ENCODE data around the gene PTH2. TPM values are rescaled to one million over a fixed set of nuclear protein-coding genes. Genes with fewer than 3 reads are reported as not detected.

PTH2 gene
- polyA plus RNA-seq, 1 donor (not counting 4 experiments of a cell fraction or from before 2014, with no cell fraction given) = not detected

DNA sequence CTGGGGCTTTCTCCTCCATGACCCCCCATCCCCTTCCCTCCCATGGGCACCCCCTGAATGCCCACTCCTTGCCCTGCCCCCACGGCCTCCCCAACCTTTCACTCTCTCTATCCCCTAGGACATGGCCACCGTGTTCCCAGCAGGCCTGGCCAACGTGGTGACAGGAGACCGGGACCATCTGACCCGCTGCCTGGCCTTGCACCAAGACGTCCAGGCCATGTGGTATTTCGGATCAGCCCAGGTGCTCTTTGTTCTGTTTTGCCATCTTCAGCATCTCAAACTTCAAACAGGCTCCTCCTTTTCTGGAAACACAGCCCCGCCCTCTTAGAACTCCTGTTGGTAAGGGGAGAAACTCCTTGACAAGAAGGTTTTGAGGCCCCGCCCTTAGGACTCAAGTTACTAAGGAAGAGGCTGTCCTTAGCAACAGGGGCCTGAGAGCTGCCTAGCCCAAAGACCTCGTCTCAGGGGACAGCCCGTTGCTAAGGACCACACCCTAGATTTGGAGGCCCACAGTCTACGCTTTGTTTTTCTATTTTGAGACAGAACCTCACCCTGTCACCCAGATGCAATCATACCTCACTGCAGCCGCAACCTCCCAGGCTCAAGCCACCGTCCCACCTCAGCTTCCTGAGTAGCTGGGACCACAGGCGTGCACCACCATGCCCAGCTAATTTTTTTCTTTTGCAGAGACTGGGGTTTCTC, 45.7 kb upstream of the PTH2 start:
- Histone ChIP-seq H3K4me3 (ENCODE audit: control insufficient read depth in 2 of 3, extremely low read depth in 1 of 3, insufficient read depth in 2 of 3, low read depth in 1 of 3, low read length in 3 of 3) (peak overlapping the region in 1 of 3 experiments; percentile 25), H3K9ac (ENCODE audit: control insufficient read depth, extremely low read depth, insufficient read depth, low read length) (peak overlapping the region; percentile 47), H3K79me2 (ENCODE audit: control insufficient read depth, insufficient read depth, low read length) (no peaks in the 10 kb centered on the region), H3K27ac (ENCODE audit: control insufficient read depth, insufficient read depth, low read length) (peak overlapping the region; percentile 69), H3K4me2 (ENCODE audit: control insufficient read depth, extremely low read depth, insufficient read depth, low read depth, low read length) (peak overlapping the region; percentile 73), H4K20me1 (ENCODE audit: control insufficient read depth, extremely low read depth, insufficient read depth, low read length) (no peaks in the 10 kb centered on the region), H3K9me1 (ENCODE audit: control insufficient read depth, extremely low read depth, insufficient read depth, low read length) (no peaks in the 10 kb centered on the region), H3K4me1 (ENCODE audit: control insufficient read depth, extremely low read depth, insufficient read depth, low read length) (peaks cover 18% of the 10 kb centered on the region), H2AFZ (ENCODE audit: control insufficient read depth, low read length) (no peak overlapping the region), H3K27me3 (ENCODE audit: control insufficient read depth, extremely low read depth, insufficient read depth, low read length) (no peaks in the 10 kb centered on the region), H3K9me3 (ENCODE audit: control insufficient read depth, low read depth, low read length) (no peaks in the 10 kb centered on the region), H3K36me3 (ENCODE audit: control insufficient read depth in 2 of 2, extremely low read depth in 1 of 2, insufficient read depth in 2 of 2, low read length in 2 of 2) (peaks cover 0 to 2% of the 10 kb centered on the region in 2 experiments)
- FAIRE-seq (peak; percentile 68), DNase-seq (ENCODE audit: low read depth, low spot score) (peak; percentile 73)
- TF ChIP-seq EZH2 (IDR thresholded peaks at IDR 0.05; ENCODE audit: low read length) = no peak
- TF ChIP-seq, protein P1, sequence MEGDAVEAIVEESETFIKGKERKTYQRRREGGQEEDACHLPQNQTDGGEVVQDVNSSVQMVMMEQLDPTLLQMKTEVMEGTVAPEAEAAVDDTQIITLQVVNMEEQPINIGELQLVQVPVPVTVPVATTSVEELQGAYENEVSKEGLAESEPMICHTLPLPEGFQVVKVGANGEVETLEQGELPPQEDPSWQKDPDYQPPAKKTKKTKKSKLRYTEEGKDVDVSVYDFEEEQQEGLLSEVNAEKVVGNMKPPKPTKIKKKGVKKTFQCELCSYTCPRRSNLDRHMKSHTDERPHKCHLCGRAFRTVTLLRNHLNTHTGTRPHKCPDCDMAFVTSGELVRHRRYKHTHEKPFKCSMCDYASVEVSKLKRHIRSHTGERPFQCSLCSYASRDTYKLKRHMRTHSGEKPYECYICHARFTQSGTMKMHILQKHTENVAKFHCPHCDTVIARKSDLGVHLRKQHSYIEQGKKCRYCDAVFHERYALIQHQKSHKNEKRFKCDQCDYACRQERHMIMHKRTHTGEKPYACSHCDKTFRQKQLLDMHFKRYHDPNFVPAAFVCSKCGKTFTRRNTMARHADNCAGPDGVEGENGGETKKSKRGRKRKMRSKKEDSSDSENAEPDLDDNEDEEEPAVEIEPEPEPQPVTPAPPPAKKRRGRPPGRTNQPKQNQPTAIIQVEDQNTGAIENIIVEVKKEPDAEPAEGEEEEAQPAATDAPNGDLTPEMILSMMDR (optimal IDR thresholded peaks at IDR 0.05 in 1 of 3, IDR thresholded peaks at IDR 0.05 in 1 of 3, conservative IDR thresholded peaks at IDR 0.05 in 1 of 3; ENCODE audit: extremely low read depth in 1 of 3, insufficient read depth in 2 of 3, low read length in 3 of 3) = no peak
- dilution Hi-C loops (cut with MboI; ENCODE audit: extremely low pct_ligation_motif_present, low sequenced_read_pairs) = no loop called here

DNA sequence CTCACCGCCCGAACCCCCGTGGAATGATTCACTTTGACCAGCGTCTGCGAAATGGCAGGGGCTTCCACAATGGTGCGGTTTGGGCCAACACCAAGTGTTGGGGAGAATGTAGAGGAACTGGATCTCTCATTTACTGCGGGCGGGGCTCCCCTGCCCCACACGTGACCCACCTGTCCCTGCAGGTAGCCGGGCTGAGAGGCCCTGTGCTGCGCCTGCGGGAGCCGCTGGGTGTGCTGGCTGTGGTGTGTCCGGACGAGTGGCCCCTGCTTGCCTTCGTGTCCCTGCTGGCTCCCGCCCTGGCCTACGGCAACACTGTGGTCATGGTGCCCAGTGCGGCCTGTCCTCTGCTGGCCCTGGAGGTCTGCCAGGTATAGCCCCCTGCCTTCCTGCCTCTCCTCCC, 45.0 kb upstream of the PTH2 start:
- dilution Hi-C loops (cut with MboI; ENCODE audit: extremely low pct_ligation_motif_present, low sequenced_read_pairs) = no loop called here

More for the DNA sequence above, 45.0 kb upstream of the PTH2 start:
- H3K36me3 ChIP-seq (ENCODE audit: control insufficient read depth in 2 of 2, extremely low read depth in 1 of 2, insufficient read depth in 2 of 2, low read length in 2 of 2) = peaks cover 0 to 2% of the 10 kb centered on the region in 2 experiments
- TF ChIP-seq EZH2 (IDR thresholded peaks at IDR 0.05; ENCODE audit: low read length) = no peak
- TF ChIP-seq, protein P1 (optimal IDR thresholded peaks at IDR 0.05 in 1 of 3, IDR thresholded peaks at IDR 0.05 in 1 of 3, conservative IDR thresholded peaks at IDR 0.05 in 1 of 3; ENCODE audit: extremely low read depth in 1 of 3, insufficient read depth in 2 of 3, low read length in 3 of 3) = peak in 1 of 3 experiments; percentile 30
- H3K9me1 ChIP-seq (ENCODE audit: control insufficient read depth, extremely low read depth, insufficient read depth, low read length) = no peaks in the 10 kb centered on the region
- peak overlapping the region; percentile 47 for H3K9ac ChIP-seq (ENCODE audit: control insufficient read depth, extremely low read depth, insufficient read depth, low read length)
- peak overlapping the region in 2 of 3 experiments; percentile 12 to 25 for H3K4me3 ChIP-seq (ENCODE audit: control insufficient read depth in 2 of 3, extremely low read depth in 1 of 3, insufficient read depth in 2 of 3, low read depth in 1 of 3, low read length in 3 of 3)
- H3K79me2 ChIP-seq (ENCODE audit: control insufficient read depth, insufficient read depth, low read length) = no peaks in the 10 kb centered on the region
- FAIRE-seq (peak; percentile 87), DNase-seq (ENCODE audit: low read depth, low spot score) (peak; percentile 59)
- no peaks in the 10 kb centered on the region for H3K9me3 ChIP-seq (ENCODE audit: control insufficient read depth, low read depth, low read length)
- H3K27ac ChIP-seq (ENCODE audit: control insufficient read depth, insufficient read depth, low read length) = peak overlapping the region; percentile 69
- H4K20me1 ChIP-seq (ENCODE audit: control insufficient read depth, extremely low read depth, insufficient read depth, low read length) = no peaks in the 10 kb centered on the region
- peaks cover 15% of the 10 kb centered on the region for H3K4me1 ChIP-seq (ENCODE audit: control insufficient read depth, extremely low read depth, insufficient read depth, low read length)
- H3K27me3 ChIP-seq (ENCODE audit: control insufficient read depth, extremely low read depth, insufficient read depth, low read length) = no peaks in the 10 kb centered on the region
- H3K4me2 ChIP-seq (ENCODE audit: control insufficient read depth, extremely low read depth, insufficient read depth, low read depth, low read length) = peak overlapping the region; percentile 73
- peak overlapping the region; percentile 73 for H2AFZ ChIP-seq (ENCODE audit: control insufficient read depth, low read length)

All from keratinocyte (primary cell).